ENCODE measurements around the gene EIF5B.

- TF ChIP-seq CTCF (conservative IDR thresholded peaks at IDR 0.05 in 1 of 2, IDR thresholded peaks at IDR 0.05 in 1 of 2; ENCODE audit: low read depth in 1 of 2, low read length in 2 of 2), result no peak
- no peak for TF ChIP-seq EZH2 (IDR thresholded peaks at IDR 0.05; ENCODE audit: low read length, missing control alignments)
Measured at GRCh38 chr2:99401841-99402240, 64.7 kb downstream of the EIF5B start.
